Stimulated activated CD8-positive, alpha-beta memory T cell treated with anti-CD3 and anti-CD28 coated beads, Interleukin-12 subunit alpha, Interleukin-12 subunit beta, amount 100 ng/mL, for 4 hours (primary cell): ENCODE measurements around the gene RNF5.
A peak's percentile ranks its signal among the peaks of the same experiment; 100 is the strongest.
"Not testable (repeated sequence)": the region's sequence is repeated elsewhere in the genome, so short reads cannot be mapped to it uniquely, and the experiment has no call there.

Source experiments
- DNase-seq: peaks from one replicate; pipeline ENCODE4 v3.0.0-alpha.2; 2020; ENCODE audit warnings: low read depth

Gene RNF5

GRCh38 chr6:32177788-32178546, at the start of gene RNF5:
TSS of gene RNF5 (plus strand) at chr6:32178405. CDS start at chr6:32178512, 107 bp downstream.
- DNase-seq, result peak; percentile 79

- no peak for DNase-seq
Observed at GRCh38 chr6:32128751-32129296, 49.4 kb upstream of the RNF5 start.

GRCh38 chr6:32129297-32130088, 48.7 kb upstream of the RNF5 start:
- no peak for DNase-seq

- no peak for DNase-seq
Observed at GRCh38 chr6:32131439-32131948, 46.7 kb upstream of the RNF5 start.

GRCh38 chr6:32132110-32132509, 46.1 kb upstream of the RNF5 start:
- no peak for DNase-seq

GRCh38 chr6:32133786-32134185, 44.4 kb upstream of the RNF5 start:
- no peak for DNase-seq

GRCh38 chr6:32137454-32137853, 40.8 kb upstream of the RNF5 start:
- DNase-seq, result no peak

- no peak for DNase-seq
Observed at GRCh38 chr6:32139590-32139989, 38.6 kb upstream of the RNF5 start.

GRCh38 chr6:32140420-32141046, 37.7 kb upstream of the RNF5 start:
- no peak for DNase-seq

- DNase-seq, result not testable (repeated sequence)
Observed at GRCh38 chr6:32144238-32144637, 34.0 kb upstream of the RNF5 start.

- DNase-seq, result no peak
Observed at GRCh38 chr6:32146287-32146686, 31.9 kb upstream of the RNF5 start.

GRCh38 chr6:32146687-32147086, 31.5 kb upstream of the RNF5 start:
- no peak for DNase-seq

GRCh38 chr6:32147401-32148132, 30.6 kb upstream of the RNF5 start:
- no peak for DNase-seq

GRCh38 chr6:32148289-32149091, 29.7 kb upstream of the RNF5 start:
- DNase-seq, result peak; percentile 38

GRCh38 chr6:32149092-32149755, 29.0 kb upstream of the RNF5 start:
- no peak for DNase-seq

- DNase-seq, result no peak
Observed at GRCh38 chr6:32149932-32150870, 28.0 kb upstream of the RNF5 start.

- no peak for DNase-seq
Observed at GRCh38 chr6:32151181-32151862, 26.9 kb upstream of the RNF5 start.
